IMR-90 (cell line): Measurements from ENCODE around the gene MUSTN1. TPM values are rescaled to one million over a fixed set of nuclear protein-coding genes. Genes with fewer than 3 reads are reported as not detected.

Source experiments
- ATAC-seq: fragments of 200-7000 bp; cut with Tn5 transposase; 2 replicates; pipeline ENCODE4 v1.9.1; 2020; ENCODE audit warnings: low read depth, mild to moderate bottlenecking, moderate library complexity
- BruUV-seq: library from RNA; stranded (reverse); fragments of 400-500 nt; replicated peaks from 2 replicates; lab custom pipeline; 2021; lab: Mats Ljungman, UMichigan
- CTCF ChIA-PET: fragments of 300-600 bp; formaldehyde crosslinking; extraction: SDS; loops from one replicate; lab custom pipeline; 2021; ENCODE audit warnings: antibody characterized with exemption; lab: Yijun Ruan, JAX
- POLR2A ChIA-PET: fragments of 300-600 bp; sonication (Branson Sonifier 250); formaldehyde crosslinking; loops from one replicate; lab custom pipeline; 2022; ENCODE audit warnings: antibody characterized with exemption; ENCODE audit not compliant: unreplicated experiment; lab: Charles Lee
- DNase-seq: peaks from one replicate; pipeline ENCODE4 v3.0.0; 2013
- H2AFZ ChIP-seq: replicated peaks from 2 replicates; pipeline ENCODE3; 2013; ENCODE audit warnings: low read length, mild to moderate bottlenecking; ENCODE audit not compliant: poor library complexity
- H2AK5ac ChIP-seq: 2 replicates; pipeline ENCODE4 v1.6.1; 2013; ENCODE audit warnings: low read depth, low read length, inconsistent platforms
- H2AK9ac ChIP-seq: replicated peaks from 2 replicates; pipeline ENCODE3; 2013; ENCODE audit warnings: mild to moderate bottlenecking, low read depth, low read length, moderate library complexity; ENCODE audit not compliant: poor library complexity
- H2BK120ac ChIP-seq: 2 replicates; pipeline ENCODE4 v1.6.1; 2013; ENCODE audit warnings: low read depth, low read length, inconsistent platforms
- H2BK15ac ChIP-seq: 3 replicates; pipeline ENCODE4 v1.6.1; 2013; ENCODE audit warnings: low read depth, low read length, inconsistent platforms
- H2BK20ac ChIP-seq: 2 replicates; pipeline ENCODE4 v1.6.1; 2013; ENCODE audit warnings: low read depth, mild to moderate bottlenecking, inconsistent platforms, low read length, moderate library complexity
- H2BK5ac ChIP-seq: 2 replicates; pipeline ENCODE4 v1.6.1; 2013; ENCODE audit warnings: mild to moderate bottlenecking, low read depth, low read length, inconsistent platforms; ENCODE audit not compliant: poor library complexity, severe bottlenecking
- H3K14ac ChIP-seq: replicated peaks from 2 replicates; pipeline ENCODE4 v1.6.1; 2013; ENCODE audit warnings: low read depth, low read length, inconsistent platforms
- H3K18ac ChIP-seq: 2 replicates; pipeline ENCODE4 v1.6.1; 2013; ENCODE audit warnings: low read depth, low read length, control low read depth
- H3K23ac ChIP-seq: 2 replicates; pipeline ENCODE4 v1.6.1; 2013; ENCODE audit warnings: low read depth, low read length, inconsistent platforms
- H3K27ac ChIP-seq: 2 replicates; pipeline ENCODE4 v1.5.1; 2013; ENCODE audit warnings: mild to moderate bottlenecking, control low read depth, low read length; ENCODE audit not compliant: insufficient read depth
- H3K27me3 ChIP-seq: 2 replicates; pipeline ENCODE4 v1.6.1; 2013; ENCODE audit warnings: low read length; ENCODE audit not compliant: control insufficient read depth, insufficient read depth
- H3K36me3 ChIP-seq: 2 replicates; pipeline ENCODE4 v1.6.1; 2013; ENCODE audit warnings: low read length, mixed read lengths; ENCODE audit not compliant: control insufficient read depth, insufficient read depth
- H3K4ac ChIP-seq: 2 replicates; pipeline ENCODE4 v1.6.1; 2013; ENCODE audit warnings: low read depth, low read length, inconsistent platforms
- H3K4me1 ChIP-seq: 2 replicates; pipeline ENCODE4 v1.6.1; 2013; ENCODE audit warnings: low read length, mixed read lengths; ENCODE audit not compliant: control insufficient read depth, insufficient read depth
- H3K4me2 ChIP-seq: 2 replicates; pipeline ENCODE4 v1.6.1; 2013; ENCODE audit warnings: low read depth, mild to moderate bottlenecking, control low read depth, low read length, moderate library complexity
- H3K4me3 ChIP-seq: 2 replicates; pipeline ENCODE4 v1.5.1; 2013; ENCODE audit warnings: low read depth, mild to moderate bottlenecking, control low read depth, low read length, moderate library complexity; ENCODE audit not compliant: insufficient read depth
- H3K56ac ChIP-seq: 2 replicates; pipeline ENCODE4 v1.6.1; 2013; ENCODE audit warnings: low read length, inconsistent platforms; ENCODE audit not compliant: insufficient read depth; ENCODE audit errors: extremely low read depth
- H3K79me1 ChIP-seq, 2 experiments: 2 replicates each; pipeline ENCODE4 v1.6.1; 2013; ENCODE audit warnings: low read length in 2 of 2, inconsistent platforms in 1 of 2, low read depth in 1 of 2
- H3K9ac ChIP-seq: 2 replicates; pipeline ENCODE4 v1.6.1; 2013; ENCODE audit warnings: low read depth, low read length, control low read depth
- H3K9me1 ChIP-seq: 2 replicates; pipeline ENCODE4 v1.6.1; 2013; ENCODE audit warnings: low read length, inconsistent platforms; ENCODE audit not compliant: insufficient read depth
- H3K9me3 ChIP-seq: 2 replicates; pipeline ENCODE4 v1.6.1; 2013; ENCODE audit warnings: low read length; ENCODE audit not compliant: control insufficient read depth, insufficient read depth
- H4K20me1 ChIP-seq: 2 replicates; pipeline ENCODE4 v1.6.1; 2013; ENCODE audit warnings: low read length, inconsistent platforms; ENCODE audit not compliant: insufficient read depth
- H4K5ac ChIP-seq: 2 replicates; pipeline ENCODE4 v1.6.1; 2013; ENCODE audit warnings: mild to moderate bottlenecking, low read depth, low read length, control low read depth
- H4K8ac ChIP-seq, 2 experiments: 2 replicates each; pipeline ENCODE4 v1.6.1; 2013; ENCODE audit warnings: low read depth in 2 of 2, low read length in 2 of 2, control low read depth in 1 of 2, inconsistent platforms in 1 of 2
- H4K91ac ChIP-seq: 2 replicates; pipeline ENCODE4 v1.6.1; 2013; ENCODE audit warnings: low read depth, low read length, inconsistent platforms; ENCODE audit not compliant: insufficient read depth
- BHLHE40 ChIP-seq: fragments of 150-350 bp; IDR thresholded peaks from 2 replicates; pipeline ENCODE4 v1.6.1; 2016; ENCODE audit warnings: mild to moderate bottlenecking, low read depth, low read length
- CEBPB ChIP-seq: IDR thresholded peaks from 2 replicates; pipeline ENCODE4 v1.6.1; 2012; ENCODE audit warnings: low read depth, low read length, improper control_type of control experiment
- CTCF ChIP-seq: conservative IDR thresholded peaks from 2 replicates; pipeline ENCODE4 v1.5.1; 2012; ENCODE audit warnings: mild to moderate bottlenecking, low read depth, low read length, improper control_type of control experiment
- ELK1 ChIP-seq: fragments of 150-350 bp; IDR thresholded peaks from 2 replicates; pipeline ENCODE4 v1.6.1; 2016; ENCODE audit warnings: low read depth, mild to moderate bottlenecking, low read length, moderate library complexity, borderline replicate concordance
- FOS ChIP-seq: fragments of 150-350 bp; IDR thresholded peaks from 2 replicates; pipeline ENCODE4 v1.6.1; 2016; ENCODE audit warnings: low read depth, low read length
- MAFK ChIP-seq: IDR thresholded peaks from 2 replicates; pipeline ENCODE4 v1.6.1; 2012; ENCODE audit warnings: low read depth, low read length, improper control_type of control experiment
- MAZ ChIP-seq: IDR thresholded peaks from 2 replicates; pipeline ENCODE4 v1.6.1; 2012; ENCODE audit warnings: low read depth, mild to moderate bottlenecking, low read length, improper control_type of control experiment, moderate library complexity, borderline replicate concordance
- MXI1 ChIP-seq: IDR thresholded peaks from 2 replicates; pipeline ENCODE4 v1.6.1; 2012; ENCODE audit warnings: low read depth, mild to moderate bottlenecking, low read length, moderate library complexity, borderline replicate concordance
- NFE2L2 ChIP-seq: fragments of 150-350 bp; IDR thresholded peaks from 2 replicates; pipeline ENCODE4 v1.6.1; 2016; ENCODE audit warnings: low read depth, mild to moderate bottlenecking, low read length
- POLR2A ChIP-seq: IDR thresholded peaks from 2 replicates; pipeline ENCODE4 v1.6.1; 2012; ENCODE audit warnings: mild to moderate bottlenecking, low read depth, low read length
- RAD21 ChIP-seq: IDR thresholded peaks from 2 replicates; pipeline ENCODE4 v1.6.1; 2012; ENCODE audit warnings: low read length, improper control_type of control experiment
- RCOR1 ChIP-seq: IDR thresholded peaks from 2 replicates; pipeline ENCODE4 v1.6.1; 2012; ENCODE audit warnings: mild to moderate bottlenecking, low read length, improper control_type of control experiment; ENCODE audit not compliant: insufficient replicate concordance
- RFX5 ChIP-seq: IDR thresholded peaks from 2 replicates; pipeline ENCODE4 v1.8.0; 2012; ENCODE audit warnings: low read depth, mild to moderate bottlenecking, low read length, moderate library complexity
- SMC3 ChIP-seq: fragments of 150-350 bp; IDR thresholded peaks from 2 replicates; pipeline ENCODE4 v1.6.1; 2016; ENCODE audit warnings: low read depth, mild to moderate bottlenecking, antibody characterized with exemption, low read length, moderate library complexity
- WGBS, 2 experiments: methylation state at CpG; one replicate each; pipeline versions ENCODE4 v1.1.5 to v1.1.7; 2013; ENCODE audit warnings: missing lambda C conversion rate in 2 of 2; ENCODE audit not compliant: insufficient read length in 1 of 2; ENCODE audit errors: extremely low coverage in 2 of 2; 5-methylcytosine and 5-hydroxymethylcytosine counted together
- dilution Hi-C: fragments of 300-500 bp; cut with HindIII; formaldehyde crosslinking; loops from one replicate; pipeline ENCODE4 v1.14.3; 2018; ENCODE audit warnings: low sequenced_read_pairs; ENCODE audit not compliant: unreplicated experiment
- in situ Hi-C: fragments of 300-500 bp; cut with MboI; formaldehyde crosslinking; loops from 3 replicates; pipeline ENCODE4 v1.14.3; 2019; ENCODE audit warnings: low sequenced_read_pairs, inconsistent platforms, mixed read lengths
- intact Hi-C: fragments of 100-400 bp; cut with micrococcal nuclease; formaldehyde crosslinking; loops from 2 replicates; pipeline ENCODE4 v1.10.0; 2022
- polyA plus RNA-seq, 3 experiments: library from polyadenylated mRNA; depleted of rRNA; stranded (reverse); fragments of >200 nt; gene quantifications; 2 replicates each; pipeline ENCODE4 v1.2.3, GENCODE V29; 2012; ENCODE audit warnings: low replicate concordance in 1 of 3
- total RNA-seq: library from RNA; depleted of rRNA; stranded (reverse); fragments of >200 nt; gene quantifications from 2 replicates; pipeline ENCODE4 v1.2.3, GENCODE V29; 2012

Gene MUSTN1
- total and polyA plus RNA-seq, 2 of the 4 experiments (the other 2 are of a cell fraction), result not detected

- ChIA-PET POLR2A (no interaction called here), CTCF (interaction anchor here (0.5 to 1.1 kb wide), 3 partner anchors 12 to 129 kb away, joined by 3 to 4 read pairs (median 3); no protein-coding TSS in a partner anchor)
- Histone ChIP-seq H3K9ac (no peak overlapping the region), H3K56ac (no peak overlapping the region), H3K4me1 (no peaks in the 10 kb centered on the region), H4K8ac (no peak overlapping the region), H4K5ac (no peak overlapping the region), H2BK20ac (no peak overlapping the region), H2AK5ac (no peak overlapping the region), H3K36me3 (no peaks in the 10 kb centered on the region), H3K14ac (no peak overlapping the region), H3K4me2 (no peak overlapping the region), H3K27ac (no peak overlapping the region), H4K20me1 (no peaks in the 10 kb centered on the region), H2BK120ac (no peak overlapping the region), H2BK15ac (no peak overlapping the region), H4K91ac (no peak overlapping the region), H3K4me3 (no peak overlapping the region), H2AFZ (no peak overlapping the region), H3K23ac (no peak overlapping the region), H3K79me1 (no peaks in the 10 kb centered on the region), H3K27me3 (peaks cover 22% of the 10 kb centered on the region), H3K4ac (no peak overlapping the region), H3K9me3 (no peaks in the 10 kb centered on the region), H3K9me1 (no peaks in the 10 kb centered on the region), H2BK5ac (no peak overlapping the region), H3K18ac (no peak overlapping the region), H2AK9ac (no peak overlapping the region)
- dilution Hi-C loops, result no loop called here
- in situ Hi-C loops, result no loop called here
- WGBS, 2 experiments, result 57% methylated on average over 2 of the region's 6 CpGs; no CpG with 5 or more reads in 1 of the 2 experiments
- BruUV-seq, result no TSS peak
- intact Hi-C loops, result no loop called here
- no peak for ATAC-seq
- DNase-seq, result no peak
- TF ChIP-seq MAZ, result no peak
- TF ChIP-seq RAD21, result no peak
- no peak for TF ChIP-seq CTCF
- no peak for TF ChIP-seq POLR2A
- no peak for TF ChIP-seq RCOR1
- no peak for TF ChIP-seq FOS
- TF ChIP-seq MXI1, result no peak
- TF ChIP-seq SMC3, result no peak
- TF ChIP-seq ELK1, result no peak
- no peak for TF ChIP-seq RFX5
- TF ChIP-seq CEBPB, result no peak
- TF ChIP-seq MAFK, result no peak
- TF ChIP-seq BHLHE40, result no peak
- no peak for TF ChIP-seq NFE2L2
Observed at GRCh38 chr3:52816199-52816598, 18.6 kb downstream of the MUSTN1 start.
